ENCODE results near the gene HDLBP. TPM values are rescaled to one million over a fixed set of nuclear protein-coding genes. Genes with fewer than 3 reads are reported as not detected.

The HDLBP gene
- total RNA-seq, 1 donor: 929 TPM

GRCh38 chr2:241350530-241350877, 35.0 kb upstream of the HDLBP start:
- H3K4me3 ChIP-seq (ENCODE audit: low read depth, low read length): no peak overlapping the region
- DNase-seq (ENCODE audit: low read depth): no peak
- TF ChIP-seq CTCF (IDR thresholded peaks at IDR 0.05; ENCODE audit: insufficient read depth, low read length): no peak

GRCh38 chr2:241349941-241350340, 34.5 kb upstream of the HDLBP start:
- H3K4me3 ChIP-seq (ENCODE audit: low read depth, low read length): no peak overlapping the region
- TF ChIP-seq CTCF (IDR thresholded peaks at IDR 0.05; ENCODE audit: insufficient read depth, low read length): no peak
- no peak for DNase-seq (ENCODE audit: low read depth)

- TF ChIP-seq CTCF (IDR thresholded peaks at IDR 0.05; ENCODE audit: insufficient read depth, low read length): no peak
- H3K4me3 ChIP-seq (ENCODE audit: low read depth, low read length): no peak overlapping the region
- DNase-seq (ENCODE audit: low read depth): peak; percentile 34
These were observed 29.6 kb upstream of the HDLBP start for GRCh38 chr2:241344925-241345651.

GRCh38 chr2:241340631-241341163, 25.2 kb upstream of the HDLBP start:
- no peak for DNase-seq (ENCODE audit: low read depth)
- no peak overlapping the region for H3K4me3 ChIP-seq (ENCODE audit: low read depth, low read length)
- TF ChIP-seq CTCF (IDR thresholded peaks at IDR 0.05; ENCODE audit: insufficient read depth, low read length): no peak

- no peak overlapping the region for H3K4me3 ChIP-seq (ENCODE audit: low read depth, low read length)
- TF ChIP-seq CTCF (IDR thresholded peaks at IDR 0.05; ENCODE audit: insufficient read depth, low read length): no peak
- peak; percentile 61 for DNase-seq (ENCODE audit: low read depth)
These were observed 24.6 kb upstream of the HDLBP start for GRCh38 chr2:241339839-241340630.

GRCh38 chr2:241334813-241335212, 19.3 kb upstream of the HDLBP start:
- DNase-seq (ENCODE audit: low read depth): no peak
- TF ChIP-seq CTCF (IDR thresholded peaks at IDR 0.05; ENCODE audit: insufficient read depth, low read length): no peak

More at GRCh38 chr2:241334813-241335212, 19.3 kb upstream of the HDLBP start:
- H3K4me3 ChIP-seq (ENCODE audit: low read depth, low read length): no peak overlapping the region

All from fibroblast of the aortic adventitia (primary cell).